Activated naive CD8-positive, alpha-beta T cell treated with anti-CD3 and anti-CD28 coated beads, Interleukin-2, amount 50 U/mL, for 16 hours (primary cell): ENCODE results near the gene ANKRD55.
"Not testable (repeated sequence)": the region's sequence is repeated elsewhere in the genome, so short reads cannot be mapped to it uniquely, and the experiment has no call there.

Experiments
- DNase-seq: peaks from one replicate; pipeline ENCODE4 v3.0.0-alpha.2; 2020; ENCODE audit warnings: low read depth, low spot score

ANKRD55 gene

GRCh38 chr5:56144211-56144610, 88.9 kb downstream of the ANKRD55 start:
- no peak for DNase-seq

DNA sequence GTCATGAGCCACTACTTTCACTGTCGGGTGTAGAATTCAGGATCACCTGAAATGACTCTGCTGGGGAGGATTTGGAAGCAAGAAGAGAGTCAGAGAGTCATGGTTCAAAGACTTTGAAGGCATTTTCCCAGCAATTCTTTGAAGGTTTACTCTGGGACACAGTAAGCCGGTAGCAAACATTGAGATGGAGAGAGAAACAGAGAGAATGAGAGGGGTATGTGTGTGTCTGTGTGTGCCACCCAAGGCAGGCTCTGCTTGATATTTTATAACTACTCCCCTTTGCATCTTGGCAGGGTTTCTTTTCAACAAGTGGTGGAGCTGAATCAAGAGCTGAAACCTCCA, 89.8 kb downstream of the ANKRD55 start:
- no peak for DNase-seq

DNA sequence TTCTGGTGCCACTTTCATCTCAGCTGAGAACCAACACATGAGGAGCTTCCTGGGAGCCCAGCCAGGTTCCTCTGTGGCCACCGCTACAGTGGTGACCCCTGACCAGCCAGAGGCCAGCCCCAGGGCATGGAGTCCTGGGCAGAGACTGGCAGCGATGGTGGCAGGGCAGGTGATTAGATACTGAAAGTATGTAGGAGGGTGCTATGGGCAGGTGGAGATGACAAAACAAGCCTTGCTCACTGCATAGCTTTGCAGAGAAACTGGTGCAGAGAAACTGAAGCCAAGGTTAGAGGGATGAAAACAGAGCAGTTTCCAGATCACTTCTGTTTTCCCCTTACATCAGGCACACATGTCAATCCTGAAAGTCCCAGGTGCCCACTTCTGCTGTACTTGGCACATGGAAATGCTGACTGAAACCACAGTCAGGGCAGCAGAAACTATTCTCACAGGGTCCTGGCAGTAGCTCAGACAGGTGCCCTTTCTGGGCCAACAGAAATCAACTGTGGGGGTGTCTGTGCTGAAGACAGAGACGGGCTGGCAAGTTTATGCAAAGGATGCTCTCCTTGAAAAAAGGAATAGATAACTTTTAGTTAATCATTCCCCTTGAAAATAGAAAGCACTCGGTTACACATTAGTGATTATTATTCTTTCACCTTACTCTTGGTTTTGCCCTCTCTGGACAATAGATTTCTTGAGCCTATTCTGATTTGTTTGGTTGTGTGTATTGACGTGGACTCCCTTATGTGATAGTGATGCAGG, 90.3 kb downstream of the ANKRD55 start:
- DNase-seq = no peak

DNA sequence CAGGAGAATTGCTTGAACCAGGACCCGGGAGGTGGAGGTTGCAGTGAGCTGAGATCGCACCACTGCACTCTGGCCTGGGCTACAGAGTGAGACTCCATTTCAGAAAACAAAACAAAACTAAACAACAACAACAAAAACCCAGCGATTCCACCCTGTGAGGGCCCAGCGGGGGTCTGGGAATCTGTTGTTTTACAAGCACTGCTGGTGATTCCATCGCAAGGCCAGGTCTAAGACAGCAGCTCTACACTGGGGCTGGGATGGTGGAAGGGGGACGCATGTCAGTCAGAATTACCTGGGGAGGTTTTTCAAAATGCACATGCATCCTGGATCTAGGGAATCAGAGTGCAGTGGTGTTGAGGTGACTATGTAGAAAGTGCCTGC, 90.9 kb downstream of the ANKRD55 start:
- DNase-seq = no peak

DNA sequence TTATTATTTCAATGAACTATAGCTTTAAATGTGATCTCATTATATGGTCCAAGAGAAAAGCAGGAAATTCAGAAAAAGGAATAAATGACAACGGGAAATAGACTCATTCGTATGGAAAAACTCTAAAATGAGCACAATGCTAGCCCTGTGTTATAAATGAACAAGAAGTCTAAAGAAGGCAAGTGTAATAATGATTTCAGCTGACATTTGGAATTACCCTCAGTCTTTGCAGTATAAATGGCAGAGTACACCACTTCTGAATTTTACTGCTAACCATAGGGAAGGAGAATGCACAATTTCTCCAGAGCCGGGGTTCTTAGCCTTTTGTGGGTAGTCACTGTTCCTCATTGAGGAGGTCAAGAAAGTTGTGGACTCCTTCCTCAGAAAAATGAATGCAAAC, 93.1 kb downstream of the ANKRD55 start:
- DNase-seq = no peak

GRCh38 chr5:56130664-56131063, 102.5 kb downstream of the ANKRD55 start:
- no peak for DNase-seq

- no peak for DNase-seq
Measured at GRCh38 chr5:56129288-56129687, 103.8 kb downstream of the ANKRD55 start.

DNA sequence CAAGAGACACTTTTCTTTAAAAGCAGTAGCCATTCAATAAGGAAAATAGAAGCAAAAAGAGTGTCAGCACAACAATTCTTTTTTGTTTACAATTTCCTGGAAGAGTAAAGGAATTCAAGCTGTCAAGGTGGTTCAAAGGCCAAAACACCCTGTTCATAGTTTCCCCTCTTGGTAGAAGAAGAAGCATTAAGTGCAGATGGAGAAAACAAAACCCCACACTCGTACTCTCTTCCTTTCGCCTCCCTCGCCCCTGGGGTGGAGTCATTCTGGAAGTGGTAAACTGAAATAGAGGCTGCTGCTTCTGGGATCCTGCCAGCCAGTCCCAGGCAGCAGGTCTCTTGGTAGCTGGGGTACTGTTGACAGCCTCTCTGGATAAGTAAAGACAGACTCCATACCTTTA, 105.0 kb downstream of the ANKRD55 start:
- DNase-seq = no peak

- no peak for DNase-seq
Measured at GRCh38 chr5:56126487-56127179, 106.5 kb downstream of the ANKRD55 start.

DNA sequence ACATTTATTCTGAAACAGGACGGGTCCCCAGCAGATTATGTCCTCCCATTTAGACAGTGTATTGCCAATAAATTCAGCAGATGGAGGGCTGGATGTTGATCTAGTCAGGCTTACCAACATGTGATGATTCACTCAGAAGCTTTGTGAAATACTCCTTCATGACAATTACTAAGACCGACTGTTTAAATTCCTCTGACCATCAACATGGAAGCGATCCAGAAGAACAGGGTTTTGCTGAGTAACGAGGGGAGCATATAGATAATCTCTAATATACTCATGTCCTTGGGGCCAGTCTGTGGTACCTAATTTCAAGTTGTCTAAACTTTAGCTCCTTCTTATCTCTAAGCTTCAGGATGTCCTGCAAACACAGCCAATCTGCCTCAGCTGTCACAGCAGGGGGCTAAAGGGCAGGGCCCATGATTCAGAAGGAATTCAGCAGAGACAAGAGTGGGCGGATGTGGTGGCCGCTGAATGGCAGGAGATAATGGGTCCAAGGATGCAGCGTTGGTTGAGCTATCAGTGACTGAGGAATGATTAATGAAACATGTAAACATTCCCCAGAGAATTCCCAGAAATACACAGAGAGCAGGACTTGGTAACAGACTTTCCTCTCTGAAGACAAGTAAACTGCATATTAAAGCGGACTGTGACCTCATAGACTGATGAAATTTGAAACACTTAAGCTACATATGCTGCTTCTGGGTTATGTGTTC, 109.4 kb downstream of the ANKRD55 start:
- no peak for DNase-seq

DNA sequence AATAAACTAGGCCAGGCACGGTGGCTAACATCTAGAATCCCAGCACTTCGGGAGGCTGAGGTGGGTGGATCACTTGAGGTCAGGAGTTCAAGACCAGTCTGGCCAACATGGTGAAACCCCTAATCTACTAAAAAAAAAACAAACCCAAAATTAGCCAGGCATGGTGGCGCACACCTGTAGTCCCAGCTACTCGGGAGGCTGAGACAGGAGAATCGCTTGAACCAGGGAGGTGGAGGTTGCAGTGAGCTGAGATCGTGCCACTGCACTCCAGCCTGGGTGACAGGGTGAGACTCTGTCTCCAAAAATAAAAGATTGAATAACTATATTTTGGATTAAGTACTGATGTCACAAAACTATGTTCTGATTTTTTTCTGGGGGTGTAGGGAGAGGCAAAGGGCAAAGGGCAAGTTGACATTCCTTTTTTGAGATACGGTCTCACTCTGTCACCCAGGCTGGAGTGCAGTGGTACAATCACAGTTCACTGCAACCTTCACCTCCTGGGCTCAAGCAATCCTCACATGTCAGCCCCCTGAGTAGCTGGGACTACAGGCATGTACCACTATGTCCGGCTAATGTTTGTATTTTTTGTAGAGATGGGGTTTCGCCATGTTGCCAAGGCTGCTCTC, 110.7 kb downstream of the ANKRD55 start:
- not testable (repeated sequence) for DNase-seq

DNA sequence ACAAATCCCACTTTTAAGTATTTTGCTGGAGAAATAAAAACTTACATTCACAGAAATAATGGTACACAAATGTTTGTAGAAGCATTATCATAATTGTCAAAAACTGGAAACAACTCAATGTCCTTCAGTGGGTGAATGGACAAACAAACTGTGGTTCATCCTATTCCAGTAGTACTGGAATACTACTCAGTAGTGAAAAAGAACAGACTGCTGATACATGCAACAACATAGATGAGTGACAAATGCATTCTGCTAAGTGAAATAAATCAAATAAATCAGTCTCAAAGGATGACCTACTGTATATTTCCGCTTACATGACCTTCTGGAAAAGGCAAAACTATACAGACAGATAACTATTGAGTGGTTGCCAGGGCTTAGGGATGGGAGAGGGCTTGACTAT, 114.1 kb downstream of the ANKRD55 start:
- no peak for DNase-seq

DNA sequence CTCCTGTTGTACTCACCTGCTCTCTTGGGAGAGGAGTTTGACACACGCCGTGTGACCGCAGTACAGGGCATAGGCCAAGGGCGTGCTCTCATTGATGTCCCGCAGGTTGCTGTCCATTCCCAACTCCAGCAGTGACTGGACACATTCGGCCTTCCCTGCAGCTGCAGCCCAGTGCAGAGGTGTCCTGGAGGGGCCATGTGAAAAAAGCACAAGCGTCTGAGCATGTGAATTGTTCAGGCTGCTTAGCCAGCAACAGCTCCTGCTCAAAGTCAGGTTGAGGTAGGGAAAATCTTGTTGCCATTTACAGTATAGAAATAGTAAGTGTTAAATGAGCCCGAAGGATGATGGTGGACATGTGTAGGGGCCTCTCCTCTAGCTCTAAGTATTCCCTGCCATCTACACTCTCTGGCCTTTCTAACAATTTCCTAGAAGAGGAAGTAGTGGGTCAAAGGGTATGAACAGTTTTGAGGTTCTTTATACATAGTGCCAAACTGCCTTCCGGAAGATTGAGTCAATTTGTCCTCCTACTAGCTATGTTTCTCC, 116.5 kb downstream of the ANKRD55 start:
- DNase-seq = no peak

DNA sequence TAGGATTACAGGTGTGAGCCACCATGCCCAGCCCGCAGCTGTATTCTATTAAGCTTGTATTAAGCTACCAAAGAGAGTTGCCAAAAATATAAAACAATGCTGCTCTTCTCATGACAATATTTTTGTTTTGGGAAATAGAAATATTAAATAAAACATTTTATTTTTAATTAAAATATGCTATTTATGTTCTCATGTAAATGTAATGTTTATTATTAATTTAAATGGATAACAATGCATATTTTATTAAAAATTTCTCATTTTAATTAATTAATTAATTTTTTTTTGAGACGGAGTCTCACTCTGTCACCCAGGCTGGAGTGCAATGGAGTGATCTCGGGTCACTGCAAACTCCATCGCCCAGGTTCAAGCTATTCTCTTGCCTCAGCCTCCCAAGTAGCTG, 117.5 kb downstream of the ANKRD55 start:
- no peak for DNase-seq

- DNase-seq = no peak
Measured at GRCh38 chr5:56112526-56113121, 120.5 kb downstream of the ANKRD55 start.

- DNase-seq = no peak
Measured at GRCh38 chr5:56111404-56111781, 121.7 kb downstream of the ANKRD55 start.

- no peak for DNase-seq
Measured at GRCh38 chr5:56110646-56111403, 122.3 kb downstream of the ANKRD55 start.

GRCh38 chr5:56108246-56108645, 124.9 kb downstream of the ANKRD55 start:
- no peak for DNase-seq

DNA sequence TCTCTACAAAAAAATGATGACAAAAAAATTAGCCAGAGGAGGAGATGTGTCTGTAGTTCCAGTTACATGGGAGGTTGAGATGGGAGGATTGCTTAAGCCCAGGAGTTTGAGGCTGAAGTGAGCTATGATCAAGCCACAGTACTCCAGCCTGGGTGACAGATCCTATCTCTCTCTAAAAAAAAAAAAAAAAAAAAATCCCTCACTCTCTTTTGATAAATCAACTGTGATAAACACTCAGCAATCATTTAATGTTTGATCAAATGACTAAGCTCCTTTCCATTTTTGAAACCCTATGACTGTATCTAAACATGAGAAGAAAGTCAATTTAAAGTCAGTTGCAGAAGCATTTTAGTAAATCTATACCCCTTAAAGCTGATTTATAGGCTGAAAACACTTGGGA, 126.3 kb downstream of the ANKRD55 start:
- no peak for DNase-seq

- no peak for DNase-seq
Measured at GRCh38 chr5:56105511-56106291, 127.4 kb downstream of the ANKRD55 start.
